Lower leg skin (tissue), 4 donors: Measurements from ENCODE around the gene SUOX. TPM values are rescaled to one million over a fixed set of nuclear protein-coding genes. Genes with fewer than 3 reads are reported as not detected.
"Not testable (repeated sequence)": the region's sequence is repeated elsewhere in the genome, so short reads cannot be mapped to it uniquely, and the experiment has no call there.

Source experiments
- DNase-seq, 2 donors: peaks; one replicate each; pipeline ENCODE4 v3.0.0-alpha.2; 2019; ENCODE audit warnings: low spot score in 2 of 2
- H3K4me3 ChIP-seq: fragments of 200-600 bp; sonication (generic); 2 replicates; pipeline ENCODE4 v1.5.1; 2017; ENCODE audit warnings: mild to moderate bottlenecking, low read depth; ENCODE audit not compliant: poor library complexity, severe bottlenecking
- CTCF ChIP-seq, 3 donors: fragments of 450-650 bp; IDR thresholded peaks; one replicate each; pipeline ENCODE4 v1.5.1; 2016; ENCODE audit warnings: antibody characterized with exemption in 3 of 3, mild to moderate bottlenecking in 3 of 3, moderate library complexity in 2 of 3
- POLR2A ChIP-seq, 2 donors: fragments of 450-650 bp; IDR thresholded peaks; one replicate each; pipeline ENCODE4 v1.6.1; 2016 to 2017; ENCODE audit warnings: antibody characterized with exemption in 2 of 2, mild to moderate bottlenecking in 1 of 2, moderate library complexity in 1 of 2
- WGBS, 2 donors: methylation state at CpG; one replicate each; pipeline ENCODE4 v1.1.5; 2018; 5-methylcytosine and 5-hydroxymethylcytosine counted together
- intact Hi-C: fragments of 100-400 bp; cut with DNase I; formaldehyde crosslinking; loops from one replicate; pipeline ENCODE4 v1.15.0; 2023; ENCODE audit warnings: low total_unique reads
- total RNA-seq, 4 donors: library from RNA; depleted of rRNA; stranded (reverse); fragments of >200 nt; gene quantifications; one replicate each; pipeline ENCODE4 v1.1.0, GENCODE V29; 2016

SUOX gene
- total RNA-seq, 4 donors from 2014 or later, result 7.6 to 21.4 (median 13.8) TPM

- intact Hi-C loops, result no loop called here
- no peak overlapping the region for H3K4me3 ChIP-seq
- TF ChIP-seq POLR2A (IDR thresholded peaks at IDR 0.05), result no peak
- TF ChIP-seq CTCF (IDR thresholded peaks at IDR 0.05), result no peak
- no peak for DNase-seq
- 77 to 89% methylated on average over 3 of the region's 3 CpGs for WGBS, 2 donors
Observed at GRCh38 chr12:55991110-55991509, 6.0 kb upstream of the SUOX start.

- TF ChIP-seq POLR2A (IDR thresholded peaks at IDR 0.05), result no peak
- no peak for TF ChIP-seq CTCF (IDR thresholded peaks at IDR 0.05)
- WGBS, 2 donors, result 83 to 89% methylated on average over 4 of the region's 4 CpGs
- no peak for DNase-seq
- intact Hi-C loops, result no loop called here
- H3K4me3 ChIP-seq, result no peak overlapping the region
Observed at GRCh38 chr12:55993230-55993853, 3.7 kb upstream of the SUOX start.

- TF ChIP-seq CTCF (IDR thresholded peaks at IDR 0.05) (no peak), POLR2A (IDR thresholded peaks at IDR 0.05) (no peak)
- 80 to 90% methylated on average over 8 of the region's 8 CpGs for WGBS, 2 donors
- no peak for DNase-seq
- H3K4me3 ChIP-seq, result no peak overlapping the region
- intact Hi-C loops, result no loop called here
Observed at GRCh38 chr12:55995366-55995765, 1.7 kb upstream of the SUOX start.

GRCh38 chr12:55996201-55996714 is 818 bp upstream of the SUOX start:
- intact Hi-C loops, result no loop called here
- WGBS, 2 donors, result 26 to 29% methylated on average over 14 of the region's 14 CpGs
- DNase-seq, result peak in 1 of 2 donors; percentile 39
- TF ChIP-seq POLR2A (IDR thresholded peaks at IDR 0.05) (no peak), CTCF (IDR thresholded peaks at IDR 0.05) (peak in 1 of 3 donors; percentile 21)
- peak overlapping the region; percentile 39 for H3K4me3 ChIP-seq

- 4 to 6% methylated on average over 5 of the region's 5 CpGs for WGBS, 2 donors
- TF ChIP-seq POLR2A (IDR thresholded peaks at IDR 0.05) (no peak), CTCF (IDR thresholded peaks at IDR 0.05) (no peak)
- no peak for DNase-seq
- intact Hi-C loops, result no loop called here
- peak overlapping the region; percentile 39 for H3K4me3 ChIP-seq
Observed at GRCh38 chr12:55997535-55997859, 421 bp downstream of the SUOX start.

- 73 to 77% methylated on average over 6 of the region's 6 CpGs for WGBS, 2 donors
- DNase-seq, H3K4me3 ChIP-seq, intact Hi-C loops: not testable (repeated sequence)
Observed at GRCh38 chr12:55999522-55999921, 2.4 kb downstream of the SUOX start.

- intact Hi-C loops, DNase-seq, H3K4me3 ChIP-seq: not testable (repeated sequence)
- WGBS, 2 donors, result 94 to 95% methylated on average over 9 to 33 of the region's 33 CpGs
Observed at GRCh38 chr12:55999999-56000540, 3.0 kb downstream of the SUOX start.
